GM12891 (cell line): Measurements from ENCODE around the gene DENND5A.

Experiments used
- POLR2A ChIP-seq: IDR thresholded peaks from 2 replicates; pipeline ENCODE4 v1.6.1; 2011; ENCODE audit warnings: low read depth, low read length, control low read depth
- POLR2AphosphoS5 ChIP-seq: IDR thresholded peaks from 2 replicates; pipeline ENCODE4 v1.6.1; 2011; ENCODE audit warnings: low read depth, low read length, control low read depth
- POU2F2 ChIP-seq: IDR thresholded peaks from 2 replicates; pipeline ENCODE4 v1.6.1; 2011; ENCODE audit warnings: low read depth, mild to moderate bottlenecking, control low read depth, low read length, moderate library complexity
- SPI1 ChIP-seq: IDR thresholded peaks from 2 replicates; pipeline ENCODE4 v1.6.1; 2011; ENCODE audit warnings: low read depth, low read length, control low read depth
- TAF1 ChIP-seq: IDR thresholded peaks from 2 replicates; pipeline ENCODE4 v1.6.1; 2011; ENCODE audit warnings: low read depth, low read length, control low read depth

DNA sequence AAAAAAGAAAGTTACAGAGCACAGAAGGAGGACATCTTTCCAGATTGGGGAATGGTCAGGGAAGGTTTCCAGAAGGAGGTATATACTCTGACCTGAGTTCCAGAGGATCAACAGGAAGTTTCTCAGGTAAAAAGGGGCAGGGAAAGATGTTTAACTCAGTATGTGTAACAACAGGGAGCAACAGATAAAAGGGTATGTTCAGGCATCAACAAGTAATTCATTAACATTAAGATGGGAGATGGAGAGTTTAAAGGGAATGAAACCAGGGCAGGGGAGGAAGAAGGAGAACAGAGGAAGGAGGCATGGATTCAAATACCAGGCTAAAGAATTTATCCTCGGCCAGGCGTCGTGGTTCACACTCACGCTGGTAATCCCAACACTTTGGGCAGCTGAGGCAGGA, 2.5 kb upstream of the DENND5A start:
- TF ChIP-seq POLR2A (no peak), TAF1 (no peak), POLR2AphosphoS5 (no peak), POU2F2 (no peak), SPI1 (no peak)
